Caco-2 (cell line): ENCODE data around the gene HS6ST2. TPM values are rescaled to one million over a fixed set of nuclear protein-coding genes. Genes with fewer than 3 reads are reported as not detected.

ENCODE experiments used
- BruUV-seq: library from RNA; stranded (reverse); fragments of 400-500 nt; replicated peaks from 2 replicates; lab custom pipeline; 2021; lab: Mats Ljungman, UMichigan
- CTCF ChIA-PET: fragments of 300-600 bp; sonication (Branson Sonifier 250); formaldehyde crosslinking; loops from one replicate; lab custom pipeline; 2022; ENCODE audit warnings: antibody characterized with exemption; lab: Charles Lee
- POLR2A ChIA-PET: fragments of 300-600 bp; sonication (Branson Sonifier 250); formaldehyde crosslinking; loops from one replicate; lab custom pipeline; 2022; ENCODE audit warnings: antibody characterized with exemption; lab: Charles Lee
- DNase-seq, 2 experiments: peaks; one replicate each; pipeline versions ENCODE4 v3.0.0 to v3.0.0-alpha.2; 2020 to 2022
- H3K27me3 ChIP-seq: replicated peaks from 2 replicates; pipeline ENCODE4 v1.6.0; 2011; ENCODE audit warnings: low read length; ENCODE audit not compliant: control insufficient read depth, insufficient read depth
- H3K36me3 ChIP-seq: 2 replicates; pipeline ENCODE4 v1.5.1; 2011; ENCODE audit warnings: low read length; ENCODE audit not compliant: control insufficient read depth, insufficient read depth
- H3K4me1 ChIP-seq: fragments of 250-450 bp; sonication (Bioruptor Pico); 2 replicates; pipeline ENCODE4 v1.5.1; 2020; ENCODE audit warnings: mild to moderate bottlenecking
- H3K4me3 ChIP-seq: 2 replicates; pipeline ENCODE4 v1.5.1; 2011; ENCODE audit warnings: low read depth, mild to moderate bottlenecking, control low read depth, low read length
- H3K9me3 ChIP-seq: fragments of 250-450 bp; sonication (Bioruptor Pico); 2 replicates; pipeline ENCODE4 v1.5.1; 2020; ENCODE audit warnings: mild to moderate bottlenecking, moderate library complexity
- H3K27ac Mint-ChIP-seq: one replicate; pipeline ENCODE4 v1.8.0; 2022; ENCODE audit warnings: mixed read lengths; ENCODE audit not compliant: unreplicated experiment
- H3K27me3 Mint-ChIP-seq: one replicate; pipeline ENCODE4 v1.8.0; 2022; ENCODE audit warnings: mixed read lengths; ENCODE audit not compliant: insufficient read depth, unreplicated experiment
- H3K36me3 Mint-ChIP-seq: one replicate; pipeline ENCODE4 v1.8.0; 2022; ENCODE audit warnings: mild to moderate bottlenecking, mixed read lengths; ENCODE audit not compliant: insufficient read depth, unreplicated experiment
- H3K4me1 Mint-ChIP-seq: one replicate; pipeline ENCODE4 v1.8.0; 2022; ENCODE audit warnings: low read depth, mixed read lengths; ENCODE audit not compliant: unreplicated experiment
- H3K4me3 Mint-ChIP-seq: one replicate; pipeline ENCODE4 v1.8.0; 2022; ENCODE audit warnings: mild to moderate bottlenecking, moderate library complexity, mixed read lengths; ENCODE audit not compliant: unreplicated experiment
- H3K9me3 Mint-ChIP-seq: one replicate; pipeline ENCODE4 v1.8.0; 2022; ENCODE audit warnings: mixed read lengths; ENCODE audit not compliant: unreplicated experiment
- intact Hi-C: fragments of 100-400 bp; cut with micrococcal nuclease; formaldehyde crosslinking; loops from one replicate; pipeline ENCODE4 v1.10.0; 2022; ENCODE audit not compliant: unreplicated experiment
- total RNA-seq: library from RNA; stranded (reverse); gene quantifications from 2 replicates; pipeline ENCODE4 v1.2.3, GENCODE V29; 2022
- TF ChIP-seq, protein P1 (sequence below), 2 experiments: fragments of 200-600 bp in 1 of 2; IDR thresholded peaks; 1 replicate in 1 of 2; 2 replicates in 1 of 2; pipeline versions ENCODE4 v1.5.1 to v1.8.0; 2011 to 2022; ENCODE audit warnings: antibody characterized with exemption in 1 of 2, control low read depth in 1 of 2, inconsistent platforms in 1 of 2, low read depth in 1 of 2, low read length in 1 of 2, mild to moderate bottlenecking in 1 of 2, moderate library complexity in 1 of 2; ENCODE audit not compliant: insufficient read depth in 1 of 2, severe bottlenecking in 1 of 2, unreplicated experiment in 1 of 2

Gene HS6ST2
- total RNA-seq, 1 experiment from 2014 or later: 34.9 TPM

DNA sequence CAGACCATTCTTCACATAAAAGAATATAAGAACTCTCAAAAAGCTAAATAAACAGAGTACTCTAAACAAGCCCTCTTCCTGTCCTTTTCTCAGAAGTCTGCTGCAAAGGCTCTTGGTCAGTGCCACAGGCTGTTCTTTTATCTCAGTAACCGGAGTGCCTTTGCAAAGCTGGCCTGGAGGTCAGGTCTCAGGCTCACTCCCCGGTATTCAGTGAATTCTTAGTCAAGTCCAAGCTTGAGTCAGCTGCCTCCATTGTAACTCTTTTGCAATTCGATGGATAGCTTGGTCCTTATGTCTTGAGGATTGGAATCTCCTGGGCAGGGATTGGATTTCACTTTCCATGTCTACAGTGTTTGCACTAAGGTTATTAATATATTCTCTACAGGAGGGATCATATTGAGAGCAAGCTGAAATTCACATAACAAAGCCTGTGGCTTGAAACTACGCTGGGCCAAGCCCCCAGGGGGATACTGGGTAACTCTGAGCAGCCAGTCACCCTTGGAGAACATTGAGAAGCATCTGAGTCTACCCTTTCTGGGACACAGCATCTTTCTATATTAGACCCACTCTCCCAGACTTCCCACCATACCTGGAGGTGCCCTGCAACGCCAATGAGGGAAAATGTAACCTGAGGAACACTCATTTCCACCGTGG is 10.0 kb upstream of the HS6ST2 start:
- Mint-ChIP-seq H3K27me3 (no peaks in the 10 kb centered on the region), H3K9me3 (no peaks in the 10 kb centered on the region), H3K27ac (no peak overlapping the region), H3K4me1 (no peaks in the 10 kb centered on the region), H3K4me3 (no peak overlapping the region), H3K36me3 (no peaks in the 10 kb centered on the region)
- Histone ChIP-seq H3K4me1 (no peaks in the 10 kb centered on the region), H3K4me3 (no peak overlapping the region), H3K27me3 (no peaks in the 10 kb centered on the region), H3K36me3 (no peaks in the 10 kb centered on the region), H3K9me3 (no peaks in the 10 kb centered on the region)
- TF ChIP-seq, protein P1, sequence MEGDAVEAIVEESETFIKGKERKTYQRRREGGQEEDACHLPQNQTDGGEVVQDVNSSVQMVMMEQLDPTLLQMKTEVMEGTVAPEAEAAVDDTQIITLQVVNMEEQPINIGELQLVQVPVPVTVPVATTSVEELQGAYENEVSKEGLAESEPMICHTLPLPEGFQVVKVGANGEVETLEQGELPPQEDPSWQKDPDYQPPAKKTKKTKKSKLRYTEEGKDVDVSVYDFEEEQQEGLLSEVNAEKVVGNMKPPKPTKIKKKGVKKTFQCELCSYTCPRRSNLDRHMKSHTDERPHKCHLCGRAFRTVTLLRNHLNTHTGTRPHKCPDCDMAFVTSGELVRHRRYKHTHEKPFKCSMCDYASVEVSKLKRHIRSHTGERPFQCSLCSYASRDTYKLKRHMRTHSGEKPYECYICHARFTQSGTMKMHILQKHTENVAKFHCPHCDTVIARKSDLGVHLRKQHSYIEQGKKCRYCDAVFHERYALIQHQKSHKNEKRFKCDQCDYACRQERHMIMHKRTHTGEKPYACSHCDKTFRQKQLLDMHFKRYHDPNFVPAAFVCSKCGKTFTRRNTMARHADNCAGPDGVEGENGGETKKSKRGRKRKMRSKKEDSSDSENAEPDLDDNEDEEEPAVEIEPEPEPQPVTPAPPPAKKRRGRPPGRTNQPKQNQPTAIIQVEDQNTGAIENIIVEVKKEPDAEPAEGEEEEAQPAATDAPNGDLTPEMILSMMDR (IDR thresholded peaks at IDR 0.05; ENCODE audit: insufficient read depth in 1 of 2, low read depth in 1 of 2, low read length in 1 of 2, severe bottlenecking in 1 of 2, unreplicated experiment in 1 of 2): no peak
- DNase-seq: peak; percentile 17 to 35
- BruUV-seq: no TSS peak
- intact Hi-C loops: no loop called here
- ChIA-PET CTCF (no interaction called here), POLR2A (no interaction called here)

DNA sequence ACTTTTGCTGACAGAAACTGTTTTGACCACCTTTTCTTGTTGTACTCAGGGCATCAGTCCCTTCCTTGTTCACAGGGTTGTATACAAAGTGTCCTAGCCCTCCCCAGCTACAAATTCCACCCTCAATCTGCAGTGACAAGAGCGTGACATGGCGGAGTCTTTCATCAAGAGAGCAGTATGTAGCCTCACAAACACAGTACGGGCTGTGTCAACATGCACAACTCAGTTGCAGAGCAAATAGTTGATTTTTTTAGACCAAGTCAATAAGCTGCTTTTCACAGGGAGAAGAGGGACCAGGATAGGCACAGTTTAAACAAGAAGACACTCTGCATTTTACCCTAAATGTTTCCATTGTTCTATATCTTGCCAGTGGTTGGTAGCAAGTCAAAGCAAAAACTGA is 8.6 kb upstream of the HS6ST2 start:
- Histone ChIP-seq H3K4me3 (no peak overlapping the region), H3K9me3 (no peaks in the 10 kb centered on the region), H3K4me1 (no peaks in the 10 kb centered on the region), H3K36me3 (no peaks in the 10 kb centered on the region), H3K27me3 (no peaks in the 10 kb centered on the region)
- no TSS peak for BruUV-seq
- no peak for DNase-seq
- H3K27me3 Mint-ChIP-seq: no peaks in the 10 kb centered on the region
- no peaks in the 10 kb centered on the region for H3K36me3 Mint-ChIP-seq
- H3K27ac Mint-ChIP-seq: no peak overlapping the region
- H3K4me1 Mint-ChIP-seq: no peaks in the 10 kb centered on the region
- no peaks in the 10 kb centered on the region for H3K9me3 Mint-ChIP-seq
- TF ChIP-seq, protein P1 (IDR thresholded peaks at IDR 0.05; ENCODE audit: insufficient read depth in 1 of 2, low read depth in 1 of 2, low read length in 1 of 2, severe bottlenecking in 1 of 2, unreplicated experiment in 1 of 2): no peak
- ChIA-PET POLR2A (interaction anchor here (0.5 kb wide), 1 partner anchor 76 kb away, joined by 6 read pairs; no protein-coding TSS in a partner anchor), CTCF (no interaction called here)
- no peak overlapping the region for H3K4me3 Mint-ChIP-seq
- intact Hi-C loops: no loop called here

GRCh38 chrX:132965461-132965860 is 7.0 kb upstream of the HS6ST2 start:
- CTCF ChIA-PET: no interaction called here
- no TSS peak for BruUV-seq
- TF ChIP-seq, protein P1 (IDR thresholded peaks at IDR 0.05; ENCODE audit: insufficient read depth in 1 of 2, low read depth in 1 of 2, low read length in 1 of 2, severe bottlenecking in 1 of 2, unreplicated experiment in 1 of 2): no peak

More at GRCh38 chrX:132965461-132965860, 7.0 kb upstream of the HS6ST2 start:
- POLR2A ChIA-PET: no interaction called here
- Mint-ChIP-seq H3K4me1 (no peaks in the 10 kb centered on the region), H3K27ac (no peak overlapping the region), H3K9me3 (no peaks in the 10 kb centered on the region), H3K4me3 (no peak overlapping the region), H3K27me3 (no peaks in the 10 kb centered on the region), H3K36me3 (no peaks in the 10 kb centered on the region)
- H3K27me3 ChIP-seq: no peaks in the 10 kb centered on the region
- no peak for DNase-seq
- no peaks in the 10 kb centered on the region for H3K9me3 ChIP-seq
- H3K4me1 ChIP-seq: no peaks in the 10 kb centered on the region
- H3K36me3 ChIP-seq: no peaks in the 10 kb centered on the region
- no peak overlapping the region for H3K4me3 ChIP-seq
- intact Hi-C loops: no loop called here
